Activated CD4-positive, alpha-beta T cell treated with anti-CD3 and anti-CD28 coated beads, Interleukin-2, amount 50 U/mL, for 48 hours (primary cell): ENCODE data around the gene MYO7B.

Experiments
- DNase-seq, 2 experiments: peaks; one replicate each; pipeline ENCODE4 v3.0.0-alpha.2; 2020

MYO7B gene

DNA sequence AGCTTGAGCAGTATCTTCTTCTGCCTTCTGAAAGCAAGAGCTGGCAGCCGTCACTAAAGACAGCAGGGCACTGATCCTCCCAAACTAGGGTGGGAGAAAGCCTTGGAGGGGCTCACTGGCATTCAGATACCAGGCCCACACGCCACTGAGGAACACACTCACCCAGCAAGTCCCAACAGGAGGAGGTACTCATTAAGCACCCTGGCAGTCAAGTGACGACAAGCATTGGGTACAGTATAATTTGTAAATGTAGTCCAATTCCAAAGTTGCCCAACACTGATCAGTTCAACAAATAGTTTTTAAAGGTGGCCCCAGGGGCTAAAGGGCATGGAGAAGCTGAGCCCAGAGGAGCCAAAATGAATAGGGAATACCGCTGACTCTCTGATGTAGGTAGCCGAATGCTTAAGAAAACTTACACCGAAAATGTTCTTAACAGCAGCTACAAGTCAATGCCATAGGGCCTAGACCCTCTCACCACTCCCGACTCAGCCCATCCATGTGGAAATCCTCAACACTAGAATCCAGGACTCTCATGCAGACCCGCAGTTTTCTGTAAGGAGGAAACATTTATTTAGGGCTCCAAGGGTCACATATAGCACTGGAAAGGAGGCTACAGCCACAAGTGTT is 129.9 kb downstream of the MYO7B start:
- DNase-seq, result no peak

- no peak for DNase-seq
These were observed 133.6 kb downstream of the MYO7B start for GRCh38 chr2:127669056-127669455.

DNA sequence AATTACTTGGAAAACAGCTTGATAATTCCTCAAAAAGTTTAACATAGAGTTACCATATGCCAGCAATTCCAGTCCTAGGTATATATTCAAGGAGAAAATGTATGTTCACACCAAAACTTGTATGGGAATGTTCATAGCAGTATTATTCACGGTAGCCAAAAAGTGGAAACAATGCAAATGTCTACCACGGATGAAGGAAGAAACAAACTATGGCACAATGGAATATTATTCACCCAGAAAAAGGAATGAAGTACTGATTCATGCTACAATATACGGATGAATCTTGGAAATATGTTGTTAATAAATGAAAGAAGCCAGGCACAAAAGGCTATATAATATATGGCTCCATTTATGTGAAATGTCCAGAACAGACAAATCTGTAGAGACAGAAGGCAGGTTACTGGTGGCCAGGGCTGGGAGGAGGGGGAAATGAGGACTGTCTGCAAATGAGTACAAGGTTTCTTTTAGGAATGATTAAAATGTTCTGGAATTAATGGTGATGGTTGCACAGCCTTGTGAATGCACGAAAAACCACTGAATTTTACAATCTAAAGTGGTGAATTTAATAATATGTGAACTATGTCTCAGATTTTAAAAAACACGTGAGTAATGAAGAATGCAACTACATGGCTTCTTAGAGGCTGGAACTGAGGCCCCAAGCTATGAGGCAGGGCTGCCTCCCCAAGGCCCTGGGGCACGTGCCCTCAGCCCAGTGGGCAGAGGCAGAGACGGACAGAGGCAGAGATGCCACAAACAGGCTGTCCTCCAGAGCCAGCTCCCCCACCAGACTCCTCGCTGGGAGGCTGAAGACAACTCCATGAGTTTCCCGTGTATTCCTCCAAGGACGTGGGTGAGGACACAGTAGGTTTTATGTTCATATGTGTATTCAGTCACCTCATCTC is 134.8 kb downstream of the MYO7B start:
- no peak for DNase-seq

GRCh38 chr2:127670957-127671290 is 135.4 kb downstream of the MYO7B start:
- no peak for DNase-seq

- DNase-seq, result no peak
These were observed 136.2 kb downstream of the MYO7B start for GRCh38 chr2:127671557-127672302.

GRCh38 chr2:127672341-127673224 is 137.1 kb downstream of the MYO7B start:
- DNase-seq, result no peak

DNA sequence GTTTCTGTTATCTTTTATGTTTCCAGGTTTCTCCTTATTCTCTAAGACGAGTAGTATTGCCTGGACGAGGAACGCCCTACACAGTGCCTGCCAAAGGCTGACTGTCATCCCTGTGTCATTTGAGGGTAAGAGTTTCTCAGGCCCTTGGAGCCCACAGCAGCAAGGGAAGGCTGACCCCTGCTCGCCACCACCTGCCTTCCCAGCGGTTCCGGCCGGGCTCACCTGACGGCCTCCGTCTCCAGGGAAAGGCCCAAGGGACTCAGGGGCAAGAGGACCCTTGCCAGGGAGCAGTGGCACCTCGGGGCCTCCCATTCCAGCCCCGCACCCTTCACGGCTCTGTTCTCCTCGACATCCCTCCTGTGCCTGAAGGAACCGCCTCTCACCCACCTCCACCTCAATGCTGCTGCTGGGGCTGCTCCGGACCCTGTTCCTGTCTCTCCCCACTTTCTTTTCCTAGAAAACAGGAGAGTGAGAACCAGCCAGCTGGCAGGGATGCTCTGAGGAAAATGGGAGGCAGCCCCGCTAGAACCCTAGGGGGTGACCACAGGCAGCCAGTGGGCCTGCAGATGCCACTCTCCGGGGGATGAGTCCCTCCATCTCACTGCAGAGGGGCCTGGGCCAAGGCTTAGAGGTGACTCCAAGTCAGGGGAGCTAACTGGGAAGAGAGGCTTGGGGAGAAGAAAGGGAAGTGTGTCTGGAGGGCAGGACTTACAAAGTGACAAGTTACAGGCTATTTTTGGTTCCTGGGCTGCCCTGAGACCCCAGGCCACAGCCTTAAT is 138.0 kb downstream of the MYO7B start:
- DNase-seq, result no peak

DNA sequence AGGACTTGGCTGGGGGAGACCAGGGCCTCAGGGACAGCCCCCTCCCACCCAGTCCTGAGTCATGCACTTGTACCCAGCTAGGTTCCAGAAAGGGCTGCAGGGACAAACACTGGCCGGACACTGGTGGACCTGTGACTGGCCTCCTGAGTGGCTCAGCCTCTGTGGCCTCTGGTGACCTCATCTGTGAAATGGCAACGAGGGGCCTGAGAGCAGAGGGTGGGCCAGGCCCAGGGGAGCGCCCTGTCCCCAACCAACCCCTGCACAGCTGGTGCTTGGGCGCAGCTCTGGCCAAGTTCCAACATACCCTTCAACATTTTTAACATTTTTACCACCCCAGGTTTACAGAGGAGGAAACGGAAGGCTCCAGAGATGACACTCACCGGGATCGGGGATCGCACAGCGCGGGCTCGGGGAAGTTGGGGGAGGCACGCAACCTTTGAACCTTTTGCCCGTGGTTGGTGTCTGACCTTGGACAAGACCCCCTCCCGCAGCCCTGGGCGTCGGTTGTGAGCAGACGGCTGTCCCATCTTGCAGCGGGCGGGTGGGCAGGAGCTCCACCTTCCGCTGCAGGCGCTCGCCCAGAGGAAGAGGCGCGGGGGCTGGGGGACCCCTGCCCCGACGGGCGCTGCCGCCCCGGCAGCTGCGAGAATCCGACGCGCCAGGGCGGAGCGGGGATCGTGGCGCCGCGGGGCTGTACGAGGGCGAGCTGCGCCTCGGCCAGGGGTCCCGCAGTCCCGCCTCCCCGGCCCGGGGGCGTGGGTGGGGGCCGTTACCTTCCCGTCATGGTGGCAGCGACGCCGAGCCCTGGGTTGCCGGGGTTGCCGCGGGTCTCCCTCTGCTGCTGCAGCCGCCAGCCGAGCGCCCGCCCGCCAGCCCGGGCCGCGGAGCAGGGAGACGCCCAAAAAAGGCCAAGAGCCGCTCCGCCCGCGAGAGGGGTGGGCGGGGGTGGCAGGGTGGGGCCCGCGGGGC is 139.0 kb downstream of the MYO7B start:
- peak; percentile 18 to 20 for DNase-seq

DNA sequence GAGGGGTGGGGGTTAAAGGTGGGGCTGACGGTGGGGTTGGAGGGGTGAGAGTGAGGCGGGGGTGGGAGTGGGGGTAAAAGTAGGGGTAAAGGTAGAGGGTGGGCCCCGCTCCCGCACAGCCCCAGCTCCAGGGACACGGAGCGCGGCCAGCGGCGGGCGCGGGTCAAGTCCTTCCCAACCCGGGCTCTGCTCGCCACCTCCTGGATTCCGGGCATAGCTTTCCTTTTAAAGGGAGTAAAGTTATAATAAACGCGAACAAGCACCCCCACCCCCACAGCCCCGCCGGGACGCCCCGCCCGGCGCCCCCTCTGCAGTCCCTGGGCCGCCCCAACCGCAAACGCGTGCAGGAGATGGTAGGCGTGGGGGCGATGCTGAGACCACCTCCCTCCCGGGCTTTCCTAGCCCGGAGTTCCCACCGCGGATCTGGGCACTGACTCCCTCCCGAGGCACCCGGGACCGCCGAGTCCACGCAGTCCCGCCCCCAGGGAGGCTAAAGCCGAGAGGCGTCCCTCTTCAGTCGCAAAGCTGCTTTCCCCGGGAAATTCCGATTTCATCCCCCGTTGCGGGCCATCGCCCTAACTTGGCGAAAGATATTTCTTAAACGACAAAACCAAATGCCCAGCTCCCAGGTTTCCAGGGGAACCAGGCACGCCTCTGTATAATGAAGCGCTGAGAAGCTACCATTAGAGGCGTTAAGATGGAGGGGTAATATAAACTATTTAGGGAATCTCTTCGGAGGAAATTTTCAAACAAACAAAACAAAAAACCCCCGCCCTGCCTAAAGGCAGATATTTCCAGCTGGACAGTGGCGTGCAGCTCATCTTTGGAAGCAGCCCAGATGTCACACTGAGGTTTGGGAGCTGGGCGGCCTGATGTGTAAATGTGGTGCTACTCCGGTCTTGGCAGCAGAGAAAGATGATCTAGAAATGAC is 140.1 kb downstream of the MYO7B start, which contains the start of gene LIMS2:
TSS of gene LIMS2 (minus strand) at position 200 of the 931 bp plus-strand sequence. CDS start 506 bp downstream, outside the sequence.
- DNase-seq, result no peak

GRCh38 chr2:127676906-127677305 is 141.4 kb downstream of the MYO7B start:
- DNase-seq, result no peak

DNA sequence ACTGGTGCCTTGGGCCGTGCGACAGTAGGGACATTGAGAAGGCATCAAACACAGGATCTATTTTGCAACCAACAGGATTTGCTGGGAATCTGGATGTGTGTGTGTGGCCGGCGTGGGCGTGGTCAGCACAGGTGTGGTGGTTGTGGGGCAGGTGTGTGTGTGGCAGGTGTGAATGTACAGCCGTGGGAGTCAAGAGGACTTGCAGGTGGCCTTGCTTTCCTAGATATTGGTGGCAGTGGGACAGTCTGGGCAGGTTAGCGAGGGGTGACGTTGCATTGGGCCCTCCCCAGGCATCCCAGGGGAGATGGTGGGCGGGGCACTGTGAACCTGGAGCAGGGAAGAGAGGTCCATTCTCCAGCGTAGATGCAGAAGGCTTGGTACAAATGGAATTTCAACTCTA is 143.0 kb downstream of the MYO7B start:
- DNase-seq, result no peak

DNA sequence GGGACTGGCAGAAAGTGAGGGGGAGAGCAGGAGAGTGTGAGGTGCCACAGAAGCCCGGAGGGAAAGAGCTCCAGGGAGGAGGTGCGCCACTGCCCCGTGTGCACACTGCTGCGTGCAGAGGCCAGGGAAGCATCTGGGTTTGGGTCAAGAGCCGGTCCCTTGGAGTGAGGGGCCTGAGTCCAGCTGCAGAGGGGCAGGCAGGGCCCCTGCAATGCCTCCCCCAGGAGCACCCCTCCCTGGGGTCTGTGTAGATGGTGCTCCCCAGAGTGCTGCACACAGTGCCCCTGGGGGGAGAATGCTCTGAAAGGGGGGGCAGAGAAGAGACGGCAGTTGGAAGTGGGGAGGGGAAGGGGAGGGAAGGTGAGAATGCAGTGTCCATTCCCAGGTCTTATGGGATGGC is 143.5 kb downstream of the MYO7B start:
- DNase-seq, result no peak

GRCh38 chr2:127679680-127680361 is 144.3 kb downstream of the MYO7B start:
- DNase-seq, result no peak

DNA sequence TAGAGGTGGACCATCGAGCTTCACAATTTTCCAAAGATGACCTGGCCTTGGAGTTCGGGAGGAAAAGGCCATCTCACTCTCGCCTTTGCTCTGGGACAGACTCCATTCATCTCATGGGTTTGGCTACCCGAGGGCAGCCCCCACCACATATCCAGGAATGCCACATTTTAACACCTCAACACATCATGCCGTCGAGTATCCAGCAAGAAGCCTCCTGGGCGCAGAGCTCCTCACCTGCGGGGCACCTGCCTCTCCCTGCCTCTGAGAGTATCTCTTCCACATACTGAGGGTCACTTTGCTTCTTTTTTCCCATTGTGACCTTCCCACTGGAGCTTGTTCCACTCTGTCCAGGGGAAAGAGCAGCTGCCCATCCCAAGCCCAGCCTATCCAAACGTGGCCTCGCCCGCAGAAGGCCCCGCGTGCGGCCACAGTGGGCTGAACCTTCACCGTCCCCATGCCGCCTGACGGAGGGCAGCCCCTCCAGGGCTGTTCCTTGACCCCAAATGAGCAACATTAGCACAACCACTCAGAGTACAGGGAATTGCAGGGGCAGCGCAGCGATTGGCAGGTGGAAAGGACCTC is 145.3 kb downstream of the MYO7B start:
- DNase-seq, result no peak

GRCh38 chr2:127681288-127681804 is 145.9 kb downstream of the MYO7B start:
- DNase-seq, result no peak

DNA sequence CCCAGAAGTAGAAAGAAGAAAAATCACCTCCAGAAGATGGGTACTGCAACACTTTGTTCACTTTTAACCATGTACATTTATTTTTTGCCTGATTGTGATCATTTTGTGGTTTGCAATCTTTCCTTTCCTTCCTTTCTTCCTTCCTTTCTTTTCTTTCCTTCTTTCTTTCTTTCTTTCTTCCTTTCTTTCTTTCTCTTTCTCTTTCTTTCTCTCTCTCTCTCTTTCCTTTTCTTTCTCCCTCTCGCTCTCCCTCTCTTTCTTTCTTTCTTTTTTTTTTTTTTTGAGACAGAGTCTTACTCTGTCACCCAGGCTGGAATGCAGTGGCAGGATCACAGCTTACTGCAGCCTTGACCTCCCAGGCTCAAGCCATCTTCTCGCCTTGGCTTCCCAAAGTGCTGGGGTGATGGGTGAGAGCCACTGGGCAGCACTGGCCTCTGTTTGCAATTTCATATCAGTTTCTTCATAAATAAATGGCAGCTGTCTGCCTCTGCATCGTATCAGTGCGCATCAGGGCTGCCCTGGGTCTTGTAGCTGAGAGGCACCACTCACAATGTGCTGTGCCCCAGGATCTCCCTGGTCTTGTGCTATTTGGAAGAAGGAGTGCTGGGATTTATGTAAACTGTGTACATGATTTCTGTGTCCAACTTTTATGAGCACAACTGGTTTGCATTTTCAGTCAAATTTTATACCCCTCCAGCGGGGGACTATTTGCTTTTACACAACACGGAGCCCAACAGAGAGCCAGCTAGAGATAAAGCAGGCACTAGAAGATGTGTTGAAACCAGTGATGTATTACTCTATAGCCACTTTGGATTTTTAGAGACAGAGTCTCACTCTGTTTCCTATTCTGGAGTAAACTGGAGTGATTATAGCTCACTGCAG is 146.7 kb downstream of the MYO7B start:
- DNase-seq, result no peak

- no peak for DNase-seq
These were observed 147.6 kb downstream of the MYO7B start for GRCh38 chr2:127683056-127683455.
